Measurements from ENCODE around the gene SHKBP1. TPM values are rescaled to one million over a fixed set of nuclear protein-coding genes. Genes with fewer than 3 reads are reported as not detected.

SHKBP1 gene
- total and polyA plus RNA-seq, 2 experiments from 2014 or later: 36.3 to 62.2 TPM

GRCh38 chr19:40530091-40530901 is 46.4 kb upstream of the SHKBP1 start:
- Histone ChIP-seq H3K27me3 (replicated peaks; ENCODE audit: insufficient read depth) (0 out of 2 replicates have a peak, but pooled peaks cover 10% of the 10 kb centered on the region), H3K9me2 (ENCODE audit: insufficient read depth) (no peaks in the 10 kb centered on the region), H4K20me1 (ENCODE audit: insufficient read depth) (no peaks in the 10 kb centered on the region), H3K79me2 (ENCODE audit: insufficient read depth) (no peaks in the 10 kb centered on the region), H3F3A (ENCODE audit: insufficient read depth) (no peaks in the 10 kb centered on the region), H3K4me1 (ENCODE audit: insufficient read depth) (no peaks in the 10 kb centered on the region), H2AFZ (0 out of 2 replicates have a peak overlapping the region, but pooled peaks have one; percentile 80), H3K4me3 (no peak overlapping the region; the same call in 1 of the 2 replicates), H3K27ac (no peak overlapping the region), H3K36me3 (ENCODE audit: low read depth) (no peaks in the 10 kb centered on the region), H3K9me3 (ENCODE audit: low read depth) (no peaks in the 10 kb centered on the region), H3K9ac (no peak overlapping the region), H3K4me2 (ENCODE audit: unreplicated experiment) (no peak overlapping the region)
- peak; percentile 24 for DNase-seq
- 6 to 8% methylated on average over 8 to 34 of the region's 75 CpGs for WGBS, 2 experiments (ENCODE audit: low coverage in 1 of 2, low lambda C conversion rate in 2 of 2, missing lambda C conversion rate in 2 of 2)
- TF ChIP-seq EZH2 (IDR thresholded peaks at IDR 0.05; ENCODE audit: insufficient read depth, poor library complexity, severe bottlenecking) (no peak), EZH2phosphoT487 (IDR thresholded peaks at IDR 0.05; ENCODE audit: insufficient read depth, low read depth) (no peak)
- in situ Hi-C loops (cut with MboI): no loop called here

GRCh38 chr19:40533508-40533907 is 43.2 kb upstream of the SHKBP1 start:
- Histone ChIP-seq H3K4me1 (ENCODE audit: insufficient read depth) (no peaks in the 10 kb centered on the region), H4K20me1 (ENCODE audit: insufficient read depth) (no peaks in the 10 kb centered on the region), H3K27ac (no peak overlapping the region), H3K9me3 (ENCODE audit: low read depth) (no peaks in the 10 kb centered on the region), H3K79me2 (ENCODE audit: insufficient read depth) (no peaks in the 10 kb centered on the region), H3F3A (ENCODE audit: insufficient read depth) (no peaks in the 10 kb centered on the region), H3K9me2 (ENCODE audit: insufficient read depth) (no peaks in the 10 kb centered on the region), H3K4me2 (ENCODE audit: unreplicated experiment) (no peak overlapping the region), H3K27me3 (replicated peaks; ENCODE audit: insufficient read depth) (0 out of 2 replicates have a peak, but pooled peaks cover 10% of the 10 kb centered on the region), H3K9ac (no peak overlapping the region), H2AFZ (no peak overlapping the region), H3K4me3 (no peak overlapping the region), H3K36me3 (ENCODE audit: low read depth) (no peaks in the 10 kb centered on the region)
- in situ Hi-C loops (cut with MboI): no loop called here
- TF ChIP-seq EZH2phosphoT487 (IDR thresholded peaks at IDR 0.05; ENCODE audit: insufficient read depth, low read depth) (no peak), EZH2 (IDR thresholded peaks at IDR 0.05; ENCODE audit: insufficient read depth, poor library complexity, severe bottlenecking) (no peak)
- WGBS, 2 experiments (ENCODE audit: low coverage in 1 of 2, low lambda C conversion rate in 2 of 2, missing lambda C conversion rate in 2 of 2): 65 to 79% methylated on average over 2 of the region's 2 CpGs
- DNase-seq: no peak

- H3K4me1 ChIP-seq (ENCODE audit: insufficient read depth): no peaks in the 10 kb centered on the region
- no peak overlapping the region for H3K4me3 ChIP-seq
- no peaks in the 10 kb centered on the region for H3K9me3 ChIP-seq (ENCODE audit: low read depth)
- H3K9ac ChIP-seq: no peak overlapping the region
- H4K20me1 ChIP-seq (ENCODE audit: insufficient read depth): no peaks in the 10 kb centered on the region
- H3K9me2 ChIP-seq (ENCODE audit: insufficient read depth): no peaks in the 10 kb centered on the region
- no peaks in the 10 kb centered on the region for H3F3A ChIP-seq (ENCODE audit: insufficient read depth)
- no peak overlapping the region for H2AFZ ChIP-seq
- H3K27ac ChIP-seq: no peak overlapping the region
- TF ChIP-seq EZH2phosphoT487 (IDR thresholded peaks at IDR 0.05; ENCODE audit: insufficient read depth, low read depth) (no peak), EZH2 (IDR thresholded peaks at IDR 0.05; ENCODE audit: insufficient read depth, poor library complexity, severe bottlenecking) (no peak)
- H3K27me3 ChIP-seq (replicated peaks; ENCODE audit: insufficient read depth): 0 out of 2 replicates have a peak, but pooled peaks cover 10% of the 10 kb centered on the region
- no peaks in the 10 kb centered on the region for H3K79me2 ChIP-seq (ENCODE audit: insufficient read depth)
- H3K36me3 ChIP-seq (ENCODE audit: low read depth): no peaks in the 10 kb centered on the region
- WGBS, 2 experiments (ENCODE audit: low coverage in 1 of 2, low lambda C conversion rate in 2 of 2, missing lambda C conversion rate in 2 of 2): 56 to 68% methylated on average over 4 of the region's 4 CpGs
- no peak overlapping the region for H3K4me2 ChIP-seq (ENCODE audit: unreplicated experiment)
- DNase-seq: no peak
- in situ Hi-C loops (cut with MboI): no loop called here
Measured at GRCh38 chr19:40534148-40534547, 42.5 kb upstream of the SHKBP1 start.

GRCh38 chr19:40539070-40539469 is 37.6 kb upstream of the SHKBP1 start:
- Histone ChIP-seq H3K9me3 (ENCODE audit: low read depth) (no peaks in the 10 kb centered on the region), H3K79me2 (ENCODE audit: insufficient read depth) (no peaks in the 10 kb centered on the region), H2AFZ (no peak overlapping the region), H4K20me1 (ENCODE audit: insufficient read depth) (no peaks in the 10 kb centered on the region), H3F3A (ENCODE audit: insufficient read depth) (no peaks in the 10 kb centered on the region), H3K9ac (no peak overlapping the region), H3K27me3 (replicated peaks; ENCODE audit: insufficient read depth) (no peaks in the 10 kb centered on the region), H3K4me2 (ENCODE audit: unreplicated experiment) (no peak overlapping the region), H3K4me3 (no peak overlapping the region), H3K36me3 (ENCODE audit: low read depth) (no peaks in the 10 kb centered on the region), H3K4me1 (ENCODE audit: insufficient read depth) (no peaks in the 10 kb centered on the region), H3K27ac (no peak overlapping the region), H3K9me2 (ENCODE audit: insufficient read depth) (no peaks in the 10 kb centered on the region)
- in situ Hi-C loops (cut with MboI): no loop called here
- WGBS, 2 experiments (ENCODE audit: low coverage in 1 of 2, low lambda C conversion rate in 2 of 2, missing lambda C conversion rate in 2 of 2): 53 to 59% methylated on average over 4 of the region's 4 CpGs
- peak; percentile 20 for DNase-seq
- TF ChIP-seq EZH2phosphoT487 (IDR thresholded peaks at IDR 0.05; ENCODE audit: insufficient read depth, low read depth): no peak
- TF ChIP-seq EZH2 (IDR thresholded peaks at IDR 0.05; ENCODE audit: insufficient read depth, poor library complexity, severe bottlenecking): no peak

All from GM23248 (cell line).